ENCODE results near the gene NRG2.

Gene NRG2

GRCh38 chr5:140018096-140018481 lies 25.0 kb downstream of the NRG2 start:
- TF ChIP-seq CTCF (conservative IDR thresholded peaks at IDR 0.05; ENCODE audit: control insufficient read depth, insufficient read depth, low read depth, low read length): no peak

GRCh38 chr5:140017397-140018095 lies 25.6 kb downstream of the NRG2 start:
- no peak overlapping the region for H3K4me3 ChIP-seq (ENCODE audit: control insufficient read depth, low read depth, low read length)
- no peak for TF ChIP-seq CTCF (conservative IDR thresholded peaks at IDR 0.05; ENCODE audit: control insufficient read depth, insufficient read depth, low read depth, low read length)
- no peak for DNase-seq (ENCODE audit: low read depth)

More at GRCh38 chr5:140018096-140018481, 25.0 kb downstream of the NRG2 start:
- no peak overlapping the region for H3K4me3 ChIP-seq (ENCODE audit: control insufficient read depth, low read depth, low read length)
- DNase-seq (ENCODE audit: low read depth): no peak

GRCh38 chr5:140015706-140016105 lies 27.4 kb downstream of the NRG2 start:
- no peak overlapping the region for H3K4me3 ChIP-seq (ENCODE audit: control insufficient read depth, low read depth, low read length)
- no peak for TF ChIP-seq CTCF (conservative IDR thresholded peaks at IDR 0.05; ENCODE audit: control insufficient read depth, insufficient read depth, low read depth, low read length)
- DNase-seq (ENCODE audit: low read depth): no peak

- H3K4me3 ChIP-seq (ENCODE audit: control insufficient read depth, low read depth, low read length): no peak overlapping the region
- DNase-seq (ENCODE audit: low read depth): no peak
- TF ChIP-seq CTCF (conservative IDR thresholded peaks at IDR 0.05; ENCODE audit: control insufficient read depth, insufficient read depth, low read depth, low read length): no peak
These were observed 28.3 kb downstream of the NRG2 start for GRCh38 chr5:140014751-140015150.

GRCh38 chr5:140013536-140013935 lies 29.6 kb downstream of the NRG2 start:
- H3K4me3 ChIP-seq (ENCODE audit: control insufficient read depth, low read depth, low read length): no peak overlapping the region
- no peak for DNase-seq (ENCODE audit: low read depth)
- no peak for TF ChIP-seq CTCF (conservative IDR thresholded peaks at IDR 0.05; ENCODE audit: control insufficient read depth, insufficient read depth, low read depth, low read length)

- DNase-seq (ENCODE audit: low read depth): no peak
- no peak for TF ChIP-seq CTCF (conservative IDR thresholded peaks at IDR 0.05; ENCODE audit: control insufficient read depth, insufficient read depth, low read depth, low read length)
- no peak overlapping the region for H3K4me3 ChIP-seq (ENCODE audit: control insufficient read depth, low read depth, low read length)
These were observed 30.7 kb downstream of the NRG2 start for GRCh38 chr5:140012443-140012842.

All from fibroblast of mammary gland (primary cell).